SKM-1 (cell line): ENCODE data around the gene RASSF3.
A peak's percentile ranks its signal among the peaks of the same experiment; 100 is the strongest.
"Not testable (repeated sequence)": the region's sequence is repeated elsewhere in the genome, so short reads cannot be mapped to it uniquely, and the experiment has no call there.

Experiments
- DNase-seq: peaks from one replicate; lab custom pipeline; 2025; ENCODE audit not compliant: unreplicated experiment; lab: John Stamatoyannopoulos, UW

The RASSF3 gene

GRCh38 chr12:64595863-64596793 is 14.2 kb upstream of the RASSF3 start:
- DNase-seq = peak; percentile 45

GRCh38 chr12:64598831-64599230 is 11.5 kb upstream of the RASSF3 start:
- no peak for DNase-seq

GRCh38 chr12:64600164-64600561 is 10.1 kb upstream of the RASSF3 start:
- DNase-seq = no peak

- no peak for DNase-seq
These were observed 7.0 kb upstream of the RASSF3 start for GRCh38 chr12:64603183-64603841.

- no peak for DNase-seq
These were observed 1.3 kb upstream of the RASSF3 start for GRCh38 chr12:64608901-64609535.

- DNase-seq = no peak
These were observed 688 bp upstream of the RASSF3 start for GRCh38 chr12:64609536-64610078.

- no peak for DNase-seq
These were observed 505 bp downstream of the RASSF3 start for GRCh38 chr12:64610660-64611340.

- DNase-seq = no peak
These were observed 1.3 kb downstream of the RASSF3 start for GRCh38 chr12:64611341-64612284.

GRCh38 chr12:64612843-64613242 is 2.5 kb downstream of the RASSF3 start:
- DNase-seq = no peak

- not testable (repeated sequence) for DNase-seq
These were observed 3.6 kb downstream of the RASSF3 start for GRCh38 chr12:64613775-64614398.

- no peak for DNase-seq
These were observed 5.9 kb downstream of the RASSF3 start for GRCh38 chr12:64616201-64616600.

- DNase-seq = peak; percentile 43
These were observed 8.8 kb downstream of the RASSF3 start for GRCh38 chr12:64618953-64619590.

- DNase-seq = peak; percentile 19
These were observed 11.1 kb downstream of the RASSF3 start for GRCh38 chr12:64621257-64621942.

GRCh38 chr12:64624035-64624434 is 13.7 kb downstream of the RASSF3 start:
- DNase-seq = no peak

GRCh38 chr12:64625243-64626077 is 15.2 kb downstream of the RASSF3 start:
- peak; percentile 51 for DNase-seq

- DNase-seq = not testable (repeated sequence)
These were observed 16.3 kb downstream of the RASSF3 start for GRCh38 chr12:64626588-64626987.

GRCh38 chr12:64627771-64628170 is 17.5 kb downstream of the RASSF3 start:
- no peak for DNase-seq
